Uterus (tissue), 2 donors: ENCODE results near the gene AGPAT3.

Source experiments
- CTCF ChIP-seq, 4 experiments: fragments of 200-600 bp in 2 of 4; fragments of 450-650 bp in 2 of 4; sonication (generic) in 2 of 4; IDR thresholded peaks; one replicate each; pipeline ENCODE4 v1.5.1; 2016 to 2019; ENCODE audit warnings: antibody characterized with exemption in 4 of 4, mild to moderate bottlenecking in 2 of 4, moderate library complexity in 1 of 4
- POLR2A ChIP-seq, 2 donors: fragments of 450-650 bp; IDR thresholded peaks; one replicate each; pipeline ENCODE4 v1.6.1; 2016; ENCODE audit warnings: antibody characterized with exemption in 2 of 2, mild to moderate bottlenecking in 1 of 2, moderate library complexity in 1 of 2

GRCh38 chr21:43944078-43944633 is 79.1 kb downstream of the AGPAT3 start:
- TF ChIP-seq CTCF (IDR thresholded peaks at IDR 0.05): no peak
- no peak for TF ChIP-seq POLR2A (IDR thresholded peaks at IDR 0.05)
